ENCODE results near the gene MT2A. TPM values are rescaled to one million over a fixed set of nuclear protein-coding genes. Genes with fewer than 3 reads are reported as not detected.

Gene MT2A
- total and polyA plus RNA-seq, 2 of the 13 experiments (the other 11 are each of a cell fraction or from before 2014, with no cell fraction given), result 135 to 371 TPM

DNA sequence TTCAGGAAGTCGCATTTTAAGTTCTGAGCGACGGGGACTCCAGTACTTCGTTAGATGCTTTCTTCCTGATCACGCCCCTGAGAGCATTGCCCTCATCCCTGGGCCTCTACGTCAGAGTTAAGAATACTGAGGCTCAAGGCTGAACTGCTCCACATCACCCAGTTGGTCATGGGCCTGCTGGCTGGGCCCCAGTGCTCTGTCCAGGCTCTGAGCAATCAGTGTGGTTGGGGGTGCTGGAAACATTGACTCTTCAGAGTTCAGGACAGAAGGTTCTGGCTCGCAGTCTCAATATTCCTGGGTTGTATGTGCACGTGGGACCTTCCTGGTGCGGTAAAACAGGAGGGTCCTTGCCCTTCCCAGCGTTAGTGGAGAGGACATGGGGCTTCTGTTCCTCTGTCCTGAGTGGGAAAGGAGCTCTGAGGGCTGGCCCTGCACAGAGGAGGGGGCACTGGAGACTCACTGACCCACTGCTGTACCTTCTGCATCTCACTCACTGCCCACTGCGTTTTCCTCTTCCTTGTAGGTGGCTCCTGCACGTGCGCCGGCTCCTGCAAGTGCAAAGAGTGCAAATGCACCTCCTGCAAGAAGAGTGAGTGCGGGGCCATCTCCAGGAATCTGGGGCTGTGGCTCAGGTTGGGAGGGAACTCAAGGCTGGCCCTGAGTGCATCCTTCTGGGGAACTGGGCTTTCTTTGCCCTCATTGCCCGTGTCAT, 17.7 kb downstream of the MT2A start (continued):
- TF ChIP-seq FOXC1 (CRISPR knock-in tag; IDR thresholded peaks at IDR 0.05; ENCODE audit: borderline replicate concordance) (peak; percentile 31; the same call in 1 of the 2 replicates), PHF5A (CRISPR knock-in tag; IDR thresholded peaks at IDR 0.05; ENCODE audit: low read depth, unreplicated experiment) (no peak), ZNF343 (CRISPR knock-in tag; IDR thresholded peaks at IDR 0.05) (peak; percentile 13; the same call in 1 of the 2 replicates), ZNF775 (CRISPR knock-in tag; IDR thresholded peaks at IDR 0.05; ENCODE audit: borderline replicate concordance) (no peak), BHLHE40 (IDR thresholded peaks at IDR 0.05; ENCODE audit: low read length) (no peak), ZNF33B (CRISPR knock-in tag; IDR thresholded peaks at IDR 0.05) (no peak), ZNF350 (CRISPR knock-in tag; IDR thresholded peaks at IDR 0.05; ENCODE audit: borderline replicate concordance, low read depth) (no peak), CREB1 (IDR thresholded peaks at IDR 0.05) (no peak), CREB1 (CRISPR knock-in tag; IDR thresholded peaks at IDR 0.05) (peak; percentile 19; the same call in 1 of the 2 replicates), EP300 (IDR thresholded peaks at IDR 0.05; ENCODE audit: low read depth in 2 of 2, low read length in 2 of 2) (no peak), EP300 (CRISPR knock-in tag; IDR thresholded peaks at IDR 0.05; ENCODE audit: borderline replicate concordance) (no peak), ZNF572 (CRISPR knock-in tag; IDR thresholded peaks at IDR 0.05) (0 out of 2 replicates have a peak, but pooled peaks have one; percentile 57), MAF1 (CRISPR knock-in tag; IDR thresholded peaks at IDR 0.05; ENCODE audit: borderline replicate concordance) (no peak), RBM39 (IDR thresholded peaks at IDR 0.05; ENCODE audit: low read depth, low read length, poor library complexity, severe bottlenecking) (no peak)
- TF ChIP-seq, protein P1, sequence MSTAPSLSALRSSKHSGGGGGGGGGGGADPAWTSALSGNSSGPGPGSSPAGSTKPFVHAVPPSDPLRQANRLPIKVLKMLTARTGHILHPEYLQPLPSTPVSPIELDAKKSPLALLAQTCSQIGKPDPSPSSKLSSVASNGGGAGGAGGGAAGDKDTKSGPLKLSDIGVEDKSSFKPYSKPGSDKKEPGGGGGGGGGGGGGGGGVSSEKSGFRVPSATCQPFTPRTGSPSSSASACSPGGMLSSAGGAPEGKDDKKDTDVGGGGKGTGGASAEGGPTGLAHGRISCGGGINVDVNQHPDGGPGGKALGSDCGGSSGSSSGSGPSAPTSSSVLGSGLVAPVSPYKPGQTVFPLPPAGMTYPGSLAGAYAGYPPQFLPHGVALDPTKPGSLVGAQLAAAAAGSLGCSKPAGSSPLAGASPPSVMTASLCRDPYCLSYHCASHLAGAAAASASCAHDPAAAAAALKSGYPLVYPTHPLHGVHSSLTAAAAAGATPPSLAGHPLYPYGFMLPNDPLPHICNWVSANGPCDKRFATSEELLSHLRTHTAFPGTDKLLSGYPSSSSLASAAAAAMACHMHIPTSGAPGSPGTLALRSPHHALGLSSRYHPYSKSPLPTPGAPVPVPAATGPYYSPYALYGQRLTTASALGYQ (CRISPR knock-in tag; IDR thresholded peaks at IDR 0.05), result no peak
- TF ChIP-seq, protein P2, sequence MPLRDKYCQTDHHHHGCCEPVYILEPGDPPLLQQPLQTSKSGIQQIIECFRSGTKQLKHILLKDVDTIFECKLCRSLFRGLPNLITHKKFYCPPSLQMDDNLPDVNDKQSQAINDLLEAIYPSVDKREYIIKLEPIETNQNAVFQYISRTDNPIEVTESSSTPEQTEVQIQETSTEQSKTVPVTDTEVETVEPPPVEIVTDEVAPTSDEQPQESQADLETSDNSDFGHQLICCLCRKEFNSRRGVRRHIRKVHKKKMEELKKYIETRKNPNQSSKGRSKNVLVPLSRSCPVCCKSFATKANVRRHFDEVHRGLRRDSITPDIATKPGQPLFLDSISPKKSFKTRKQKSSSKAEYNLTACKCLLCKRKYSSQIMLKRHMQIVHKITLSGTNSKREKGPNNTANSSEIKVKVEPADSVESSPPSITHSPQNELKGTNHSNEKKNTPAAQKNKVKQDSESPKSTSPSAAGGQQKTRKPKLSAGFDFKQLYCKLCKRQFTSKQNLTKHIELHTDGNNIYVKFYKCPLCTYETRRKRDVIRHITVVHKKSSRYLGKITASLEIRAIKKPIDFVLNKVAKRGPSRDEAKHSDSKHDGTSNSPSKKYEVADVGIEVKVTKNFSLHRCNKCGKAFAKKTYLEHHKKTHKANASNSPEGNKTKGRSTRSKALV (CRISPR knock-in tag; IDR thresholded peaks at IDR 0.05), result no peak
- TF ChIP-seq, protein P3, sequence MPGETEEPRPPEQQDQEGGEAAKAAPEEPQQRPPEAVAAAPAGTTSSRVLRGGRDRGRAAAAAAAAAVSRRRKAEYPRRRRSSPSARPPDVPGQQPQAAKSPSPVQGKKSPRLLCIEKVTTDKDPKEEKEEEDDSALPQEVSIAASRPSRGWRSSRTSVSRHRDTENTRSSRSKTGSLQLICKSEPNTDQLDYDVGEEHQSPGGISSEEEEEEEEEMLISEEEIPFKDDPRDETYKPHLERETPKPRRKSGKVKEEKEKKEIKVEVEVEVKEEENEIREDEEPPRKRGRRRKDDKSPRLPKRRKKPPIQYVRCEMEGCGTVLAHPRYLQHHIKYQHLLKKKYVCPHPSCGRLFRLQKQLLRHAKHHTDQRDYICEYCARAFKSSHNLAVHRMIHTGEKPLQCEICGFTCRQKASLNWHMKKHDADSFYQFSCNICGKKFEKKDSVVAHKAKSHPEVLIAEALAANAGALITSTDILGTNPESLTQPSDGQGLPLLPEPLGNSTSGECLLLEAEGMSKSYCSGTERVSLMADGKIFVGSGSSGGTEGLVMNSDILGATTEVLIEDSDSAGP (CRISPR knock-in tag; IDR thresholded peaks at IDR 0.05; ENCODE audit: borderline replicate concordance), result no peak
- TF ChIP-seq, protein P4, sequence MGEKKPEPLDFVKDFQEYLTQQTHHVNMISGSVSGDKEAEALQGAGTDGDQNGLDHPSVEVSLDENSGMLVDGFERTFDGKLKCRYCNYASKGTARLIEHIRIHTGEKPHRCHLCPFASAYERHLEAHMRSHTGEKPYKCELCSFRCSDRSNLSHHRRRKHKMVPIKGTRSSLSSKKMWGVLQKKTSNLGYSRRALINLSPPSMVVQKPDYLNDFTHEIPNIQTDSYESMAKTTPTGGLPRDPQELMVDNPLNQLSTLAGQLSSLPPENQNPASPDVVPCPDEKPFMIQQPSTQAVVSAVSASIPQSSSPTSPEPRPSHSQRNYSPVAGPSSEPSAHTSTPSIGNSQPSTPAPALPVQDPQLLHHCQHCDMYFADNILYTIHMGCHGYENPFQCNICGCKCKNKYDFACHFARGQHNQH (CRISPR knock-in tag; IDR thresholded peaks at IDR 0.05), result no peak; the same call in 1 of the 2 replicates
- TF ChIP-seq, protein P5, sequence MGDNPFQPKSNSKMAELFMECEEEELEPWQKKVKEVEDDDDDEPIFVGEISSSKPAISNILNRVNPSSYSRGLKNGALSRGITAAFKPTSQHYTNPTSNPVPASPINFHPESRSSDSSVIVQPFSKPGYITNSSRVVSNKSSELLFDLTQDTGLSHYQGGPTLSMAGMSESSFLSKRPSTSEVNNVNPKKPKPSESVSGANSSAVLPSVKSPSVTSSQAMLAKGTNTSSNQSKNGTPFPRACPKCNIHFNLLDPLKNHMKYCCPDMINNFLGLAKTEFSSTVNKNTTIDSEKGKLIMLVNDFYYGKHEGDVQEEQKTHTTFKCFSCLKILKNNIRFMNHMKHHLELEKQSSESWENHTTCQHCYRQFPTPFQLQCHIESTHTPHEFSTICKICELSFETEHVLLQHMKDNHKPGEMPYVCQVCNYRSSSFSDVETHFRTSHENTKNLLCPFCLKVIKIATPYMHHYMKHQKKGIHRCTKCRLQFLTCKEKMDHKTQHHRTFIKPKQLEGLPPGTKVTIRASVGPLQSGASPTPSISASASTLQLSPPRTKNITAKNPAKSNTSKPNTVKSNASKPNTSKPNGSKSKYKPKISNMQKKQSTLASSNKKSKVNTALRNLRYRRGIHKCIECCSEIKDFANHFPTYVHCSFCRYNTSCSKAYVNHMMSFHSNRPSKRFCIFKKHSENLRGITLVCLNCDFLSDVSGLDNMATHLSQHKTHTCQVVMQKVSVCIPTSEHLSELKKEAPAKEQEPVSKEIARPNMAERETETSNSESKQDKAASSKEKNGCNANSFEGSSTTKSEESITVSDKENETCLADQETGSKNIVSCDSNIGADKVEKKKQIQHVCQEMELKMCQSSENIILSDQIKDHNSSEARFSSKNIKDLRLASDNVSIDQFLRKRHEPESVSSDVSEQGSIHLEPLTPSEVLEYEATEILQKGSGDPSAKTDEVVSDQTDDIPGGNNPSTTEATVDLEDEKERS (CRISPR knock-in tag; IDR thresholded peaks at IDR 0.05), result no peak
